Lung (tissue), 12 donors: ENCODE data around the gene KCNIP4. TPM values are rescaled to one million over a fixed set of nuclear protein-coding genes. Genes with fewer than 3 reads are reported as not detected.

Experiments
- ATAC-seq: fragments of 200-7000 bp; cut with Tn5 transposase; one replicate; pipeline ENCODE4 v1.9.1; 2020; ENCODE audit warnings: moderate number of reproducible peaks; ENCODE audit not compliant: insufficient read depth, low FRiP score
- DNase-seq, 3 donors: peaks; one replicate each; pipeline ENCODE4 v3.0.0-alpha.2; 2013 to 2017
- H3K27ac ChIP-seq, 2 donors: one replicate each; pipeline ENCODE4 v1.5.1; 2013; ENCODE audit warnings: mild to moderate bottlenecking in 2 of 2, moderate library complexity in 2 of 2, control low read depth in 1 of 2, inconsistent platforms in 1 of 2, low read depth in 1 of 2, low read length in 1 of 2
- H3K27me3 ChIP-seq, 3 donors: one replicate each; pipeline ENCODE4 v1.5.1; 2013; ENCODE audit warnings: low read length in 2 of 3; ENCODE audit not compliant: control insufficient read depth in 3 of 3, insufficient read depth in 3 of 3
- H3K36me3 ChIP-seq, 4 donors: one replicate each; pipeline ENCODE4 v1.5.1; 2013; ENCODE audit warnings: low read length in 4 of 4, mild to moderate bottlenecking in 1 of 4, moderate library complexity in 1 of 4; ENCODE audit not compliant: control insufficient read depth in 4 of 4, insufficient read depth in 4 of 4
- H3K4me1 ChIP-seq, 5 donors: one replicate each; pipeline ENCODE4 v1.5.1; 2013; ENCODE audit warnings: low read length in 5 of 5, mild to moderate bottlenecking in 2 of 5, moderate library complexity in 1 of 5; ENCODE audit not compliant: control insufficient read depth in 5 of 5, insufficient read depth in 5 of 5
- H3K4me3 ChIP-seq: one replicate; pipeline ENCODE4 v1.5.1; 2013; ENCODE audit warnings: mild to moderate bottlenecking, control low read depth, moderate library complexity
- H3K9ac ChIP-seq, 2 donors: one replicate each; pipeline ENCODE4 v1.5.1; 2013; ENCODE audit warnings: low read length in 2 of 2, control low read depth in 1 of 2; ENCODE audit not compliant: insufficient read depth in 1 of 2
- H3K9me3 ChIP-seq, 4 donors: one replicate each; pipeline ENCODE4 v1.5.1; 2013; ENCODE audit warnings: low read length in 3 of 4, mild to moderate bottlenecking in 1 of 4, moderate library complexity in 1 of 4; ENCODE audit not compliant: control insufficient read depth in 4 of 4, insufficient read depth in 3 of 4
- CTCF ChIP-seq: IDR thresholded peaks from 2 replicates; pipeline ENCODE4 v1.5.1; 2012; ENCODE audit warnings: mild to moderate bottlenecking; ENCODE audit errors: control extremely low read depth, extremely low read depth
- WGBS, 2 donors: extraction: QIAGEN DNeasy Blood & Tissue Kit; methylation state at CpG; one replicate each; pipeline ENCODE4 v1.1.7; 2013; 5-methylcytosine and 5-hydroxymethylcytosine counted together
- polyA plus RNA-seq, 2 donors: library from polyadenylated mRNA; stranded (reverse); fragments of 200-250 nt; gene quantifications; one replicate each; pipeline ENCODE4 v1.2.1, GENCODE V29; 2013
- total RNA-seq, 2 donors: library from RNA; depleted of rRNA in 1 of 2; stranded (reverse); fragments of >200 nt in 1 of 2; gene quantifications; one replicate each; pipeline ENCODE4 v1.2.1, GENCODE V29; 2014 to 2021
- donor health status: control.
- donor health status: control.
- donor health status: Bipolar disorder and iron deficiency.
- donor health status: healthy.
- donor health status: DM: yes; HTN: yes; CAD: no.

KCNIP4 gene
- total and polyA plus RNA-seq, 4 donors, result 0.11 TPM; not detected in 3

- Histone ChIP-seq H3K4me1 (no peaks in the 10 kb centered on the region), H3K4me3 (no peak overlapping the region), H3K9ac (no peak overlapping the region), H3K27ac (no peak overlapping the region), H3K36me3 (no peaks in the 10 kb centered on the region), H3K9me3 (no peaks in the 10 kb centered on the region), H3K27me3 (no peaks in the 10 kb centered on the region)
- WGBS, 2 donors, result 63 to 85% methylated on average over 3 of the region's 3 CpGs
- ATAC-seq, result no peak
- no peak for DNase-seq
- no peak for TF ChIP-seq CTCF
Observed at GRCh38 chr4:21011106-21011505, 937.5 kb downstream of the KCNIP4 start.

DNA sequence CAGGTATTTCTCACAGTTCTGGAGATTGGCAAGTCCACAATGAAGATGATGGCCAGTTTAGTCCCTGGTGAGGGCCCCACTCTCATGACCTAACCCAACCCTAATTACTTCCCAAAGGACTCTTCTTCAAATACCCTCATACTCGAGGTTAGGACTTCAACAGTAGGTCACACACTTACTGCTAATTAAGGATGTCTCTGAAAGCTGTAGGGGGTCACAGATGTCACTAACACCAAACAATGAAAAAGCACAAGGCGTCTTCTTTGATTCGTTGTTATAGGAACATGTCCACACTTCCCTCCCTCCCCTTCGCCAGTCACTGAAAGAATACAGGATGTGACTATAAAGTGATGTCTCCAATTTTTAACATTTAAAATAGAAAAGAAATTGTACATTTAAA lies 938.6 kb downstream of the KCNIP4 start:
- Histone ChIP-seq H3K27ac (no peak overlapping the region), H3K4me3 (no peak overlapping the region), H3K36me3 (no peaks in the 10 kb centered on the region), H3K27me3 (no peaks in the 10 kb centered on the region), H3K9ac (no peak overlapping the region), H3K4me1 (no peaks in the 10 kb centered on the region), H3K9me3 (no peaks in the 10 kb centered on the region)
- no peak for ATAC-seq
- WGBS, 2 donors, result 60 to 61% methylated on average over 4 of the region's 4 CpGs
- TF ChIP-seq CTCF, result no peak
- no peak for DNase-seq

GRCh38 chr4:21005647-21006046 lies 942.9 kb downstream of the KCNIP4 start:
- 89 to 92% methylated on average over 4 of the region's 4 CpGs for WGBS, 2 donors
- no peak overlapping the region for H3K27ac ChIP-seq
- no peak overlapping the region for H3K4me3 ChIP-seq
- no peak overlapping the region for H3K9ac ChIP-seq
- no peaks in the 10 kb centered on the region for H3K36me3 ChIP-seq
- ATAC-seq (no peak), DNase-seq (no peak)
- no peaks in the 10 kb centered on the region for H3K9me3 ChIP-seq
- no peak for TF ChIP-seq CTCF
- H3K4me1 ChIP-seq, result no peaks in the 10 kb centered on the region
- no peaks in the 10 kb centered on the region for H3K27me3 ChIP-seq

GRCh38 chr4:21002976-21003375 lies 945.6 kb downstream of the KCNIP4 start:
- DNase-seq (no peak), ATAC-seq (no peak)
- H3K27ac ChIP-seq, result no peak overlapping the region
- H3K9ac ChIP-seq, result no peak overlapping the region
- no peaks in the 10 kb centered on the region for H3K9me3 ChIP-seq
- H3K36me3 ChIP-seq, result no peaks in the 10 kb centered on the region
- WGBS, 2 donors, result 32 to 35% methylated on average over 4 of the region's 4 CpGs
- no peak overlapping the region for H3K4me3 ChIP-seq
- no peak for TF ChIP-seq CTCF
- no peaks in the 10 kb centered on the region for H3K27me3 ChIP-seq
- H3K4me1 ChIP-seq, result no peaks in the 10 kb centered on the region
